ENCODE measurements around the gene LYZ.

DNA sequence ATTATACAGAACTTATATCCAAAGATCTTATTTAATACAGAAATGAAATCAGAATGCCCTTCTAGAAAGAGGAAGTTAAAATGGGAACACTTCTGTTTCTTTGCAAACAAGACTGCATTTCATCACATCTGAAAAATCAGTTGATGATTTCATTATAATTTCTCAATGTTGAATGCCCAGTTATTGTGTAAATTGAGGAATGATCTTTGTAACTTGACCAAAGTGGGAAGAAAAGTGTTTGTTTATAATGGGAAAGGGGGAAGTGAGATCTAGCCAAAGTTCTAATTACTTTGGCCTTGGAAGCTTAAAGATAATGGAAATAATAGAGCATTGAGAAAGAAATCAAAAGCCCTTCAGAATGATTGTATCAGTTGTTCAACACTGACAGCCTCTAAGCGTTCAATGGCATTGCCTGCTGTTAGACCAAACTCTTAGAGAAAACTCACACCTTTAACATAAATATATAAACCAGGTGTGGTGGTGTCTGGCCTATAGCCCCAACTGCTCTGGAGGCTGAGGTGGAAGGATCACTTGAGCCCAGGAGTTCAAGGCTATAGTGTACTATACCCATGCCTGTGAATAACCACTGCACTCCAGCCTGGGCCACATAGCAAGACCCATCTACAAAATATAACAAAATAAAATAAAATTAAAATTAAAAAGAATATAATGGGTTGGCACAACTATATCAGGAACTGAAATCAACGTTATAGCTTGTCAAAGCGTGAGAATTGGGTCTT is 9.9 kb upstream of the LYZ start:
- TF ChIP-seq, protein P1, sequence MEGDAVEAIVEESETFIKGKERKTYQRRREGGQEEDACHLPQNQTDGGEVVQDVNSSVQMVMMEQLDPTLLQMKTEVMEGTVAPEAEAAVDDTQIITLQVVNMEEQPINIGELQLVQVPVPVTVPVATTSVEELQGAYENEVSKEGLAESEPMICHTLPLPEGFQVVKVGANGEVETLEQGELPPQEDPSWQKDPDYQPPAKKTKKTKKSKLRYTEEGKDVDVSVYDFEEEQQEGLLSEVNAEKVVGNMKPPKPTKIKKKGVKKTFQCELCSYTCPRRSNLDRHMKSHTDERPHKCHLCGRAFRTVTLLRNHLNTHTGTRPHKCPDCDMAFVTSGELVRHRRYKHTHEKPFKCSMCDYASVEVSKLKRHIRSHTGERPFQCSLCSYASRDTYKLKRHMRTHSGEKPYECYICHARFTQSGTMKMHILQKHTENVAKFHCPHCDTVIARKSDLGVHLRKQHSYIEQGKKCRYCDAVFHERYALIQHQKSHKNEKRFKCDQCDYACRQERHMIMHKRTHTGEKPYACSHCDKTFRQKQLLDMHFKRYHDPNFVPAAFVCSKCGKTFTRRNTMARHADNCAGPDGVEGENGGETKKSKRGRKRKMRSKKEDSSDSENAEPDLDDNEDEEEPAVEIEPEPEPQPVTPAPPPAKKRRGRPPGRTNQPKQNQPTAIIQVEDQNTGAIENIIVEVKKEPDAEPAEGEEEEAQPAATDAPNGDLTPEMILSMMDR (IDR thresholded peaks at IDR 0.05): no peak
- TF ChIP-seq EP300 (IDR thresholded peaks at IDR 0.05) (no peak), POLR2A (IDR thresholded peaks at IDR 0.05) (no peak)
